Ramos (cell line): ENCODE results near the gene ZNRF2.
"Not testable (repeated sequence)": the region's sequence is repeated elsewhere in the genome, so short reads cannot be mapped to it uniquely, and the experiment has no call there.

Experiments used
- in situ Hi-C: fragments of 300-500 bp; cut with MboI; formaldehyde crosslinking; loops from one replicate; pipeline ENCODE4 v1.14.3; 2022; ENCODE audit warnings: low sequenced_read_pairs; ENCODE audit not compliant: unreplicated experiment

The ZNRF2 gene

DNA sequence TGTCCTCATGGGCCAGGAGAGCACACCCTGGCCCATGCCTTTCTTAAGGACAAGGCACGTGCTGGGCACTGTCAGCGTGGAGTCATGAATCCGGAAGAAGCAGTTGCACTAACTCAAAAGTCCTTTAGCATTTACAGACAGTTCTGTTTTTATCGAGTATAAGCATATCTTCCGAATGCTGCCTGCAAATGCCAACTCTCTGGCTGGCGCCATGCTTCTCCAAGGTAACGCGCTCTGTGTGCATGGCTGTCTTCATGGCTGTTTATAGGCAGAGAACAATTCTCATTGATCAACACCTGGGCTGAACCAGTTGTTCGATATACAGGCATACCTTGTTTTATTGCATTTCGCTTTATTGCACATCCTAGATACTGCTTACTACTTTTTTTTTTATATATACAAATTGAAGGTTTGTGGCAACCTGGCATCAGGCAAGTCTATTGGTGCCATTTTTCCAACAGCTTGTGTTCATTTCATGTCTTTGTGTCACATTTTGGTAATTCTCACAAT, 28.0 kb upstream of the ZNRF2 start:
- in situ Hi-C loops: no loop called here

DNA sequence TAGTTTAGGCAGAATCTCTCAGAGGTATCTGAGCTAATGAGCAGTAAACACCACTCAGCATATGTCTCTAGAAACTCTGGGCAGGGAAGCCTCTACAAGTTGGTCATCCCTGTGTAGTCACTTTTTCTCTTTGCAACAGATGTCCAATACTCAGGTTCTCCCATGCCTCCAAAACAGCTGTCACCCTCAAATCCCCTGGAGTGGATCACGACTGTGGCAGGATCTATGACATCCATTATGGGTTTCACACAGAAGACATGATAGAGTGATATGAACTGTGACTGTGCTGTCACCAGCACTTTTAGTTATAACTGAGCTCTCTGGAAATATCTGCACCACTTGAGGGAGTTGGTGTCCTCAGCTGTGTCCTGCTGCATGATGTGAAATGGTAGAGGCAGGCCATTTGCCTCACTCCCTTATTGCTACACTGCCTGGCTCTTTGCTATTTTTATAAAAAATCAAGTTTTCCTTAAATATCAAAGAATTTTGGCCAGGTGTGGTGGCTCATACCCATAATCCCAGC, 24.1 kb upstream of the ZNRF2 start:
- in situ Hi-C loops: no loop called here

- in situ Hi-C loops: no loop called here
These were observed 21.2 kb upstream of the ZNRF2 start for GRCh38 chr7:30263090-30263710.

- in situ Hi-C loops: no loop called here
These were observed 20.3 kb upstream of the ZNRF2 start for GRCh38 chr7:30264052-30264451.

GRCh38 chr7:30265189-30265588, 19.2 kb upstream of the ZNRF2 start:
- in situ Hi-C loops: not testable (repeated sequence)

DNA sequence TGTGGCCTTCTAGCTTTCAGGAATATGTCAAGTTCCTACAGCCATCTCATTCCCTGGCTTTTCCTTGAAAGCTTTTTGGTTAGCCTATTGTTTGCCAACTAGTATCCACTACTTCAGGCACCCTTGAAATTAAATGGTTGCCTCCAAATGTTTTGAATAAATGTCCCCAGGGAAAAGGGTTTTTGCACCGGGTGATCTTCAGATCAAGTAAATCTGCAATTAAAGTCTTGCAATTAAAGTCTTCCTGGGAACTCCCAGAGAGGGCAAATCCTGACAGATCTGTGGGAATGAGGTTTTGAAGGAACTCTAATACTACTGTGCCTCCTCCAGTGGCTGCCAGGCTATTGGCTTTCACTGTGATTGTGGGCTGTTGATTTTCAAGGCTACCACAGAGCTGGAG, 17.7 kb upstream of the ZNRF2 start:
- in situ Hi-C loops: no loop called here

DNA sequence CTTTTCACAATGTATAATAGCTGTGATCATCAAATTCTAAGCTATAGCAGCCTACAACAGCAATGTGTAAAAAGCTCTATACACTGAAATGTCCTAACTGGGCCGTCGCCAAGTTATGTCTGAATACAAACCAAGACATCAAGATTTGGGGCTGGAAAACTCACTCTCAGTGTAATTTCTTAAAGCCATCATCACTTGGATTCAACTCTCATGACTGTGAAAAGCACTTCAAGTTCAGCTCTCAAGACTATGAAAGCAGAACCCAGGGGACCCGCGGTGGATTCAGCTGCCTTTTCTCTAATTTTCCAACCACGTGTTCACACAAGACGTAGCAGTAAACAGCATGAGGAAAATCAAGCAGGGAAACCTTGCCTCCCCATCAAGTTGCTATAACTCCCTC, 15.8 kb upstream of the ZNRF2 start:
- in situ Hi-C loops: no loop called here

- in situ Hi-C loops: no loop called here
These were observed 14.9 kb upstream of the ZNRF2 start for GRCh38 chr7:30269490-30269889.

GRCh38 chr7:30270921-30271320, 13.5 kb upstream of the ZNRF2 start:
- in situ Hi-C loops: loop anchor here (10.0 kb wide), 1 partner anchor 294 kb away; no protein-coding TSS in a partner anchor

- in situ Hi-C loops: loop anchor here (10.0 kb wide), 1 partner anchor 293 kb away; no protein-coding TSS in a partner anchor
These were observed 12.3 kb upstream of the ZNRF2 start for GRCh38 chr7:30272126-30272525.

DNA sequence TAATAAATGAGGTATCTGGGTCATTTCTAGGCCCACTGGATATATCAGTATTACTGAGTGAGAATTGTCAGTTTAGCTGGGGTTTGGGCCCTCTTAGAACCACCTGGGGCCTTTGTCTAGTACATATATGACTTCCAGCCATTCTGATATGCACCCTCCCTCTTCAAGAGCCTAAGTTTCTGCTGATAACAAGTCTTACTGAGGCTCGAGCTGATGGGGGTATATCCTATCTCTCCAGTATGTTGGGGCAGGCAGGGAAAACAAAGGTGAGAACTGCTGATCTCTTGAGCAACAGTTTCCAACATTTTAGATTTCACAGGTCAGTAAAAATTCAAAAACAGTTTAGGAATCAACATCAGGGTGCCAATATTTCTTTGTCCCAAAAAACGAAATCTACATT, 10.8 kb upstream of the ZNRF2 start:
- in situ Hi-C loops: loop anchor here (10.0 kb wide), 1 partner anchor 291 kb away; no protein-coding TSS in a partner anchor

- in situ Hi-C loops: loop anchor here (10.0 kb wide), 1 partner anchor 290 kb away; no protein-coding TSS in a partner anchor
These were observed 9.8 kb upstream of the ZNRF2 start for GRCh38 chr7:30274641-30275040.

GRCh38 chr7:30276203-30276900, 8.0 kb upstream of the ZNRF2 start:
- in situ Hi-C loops: loop anchor here (10.0 kb wide), 1 partner anchor 288 kb away; no protein-coding TSS in a partner anchor

DNA sequence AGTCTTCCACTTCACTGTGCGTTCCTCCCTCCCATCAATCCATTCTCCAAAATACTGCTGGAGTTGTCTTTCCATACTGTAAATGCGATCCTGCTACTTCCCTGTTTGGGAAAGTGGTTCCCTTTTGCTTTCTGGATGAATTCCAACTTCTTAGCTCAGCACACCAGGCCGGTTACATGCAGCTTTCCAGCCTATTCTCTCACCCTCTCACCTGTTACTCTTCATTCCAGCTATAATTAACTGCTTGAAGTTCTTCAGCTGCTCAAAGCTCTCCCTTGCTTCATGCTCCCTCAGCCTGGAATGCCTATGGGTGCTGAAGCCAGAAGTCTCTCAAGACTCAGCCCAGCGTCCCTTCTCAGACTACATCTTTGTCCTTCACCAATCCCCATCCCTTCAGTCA, 6.0 kb upstream of the ZNRF2 start:
- in situ Hi-C loops: loop anchor here (10.0 kb wide), 1 partner anchor 286 kb away; no protein-coding TSS in a partner anchor

DNA sequence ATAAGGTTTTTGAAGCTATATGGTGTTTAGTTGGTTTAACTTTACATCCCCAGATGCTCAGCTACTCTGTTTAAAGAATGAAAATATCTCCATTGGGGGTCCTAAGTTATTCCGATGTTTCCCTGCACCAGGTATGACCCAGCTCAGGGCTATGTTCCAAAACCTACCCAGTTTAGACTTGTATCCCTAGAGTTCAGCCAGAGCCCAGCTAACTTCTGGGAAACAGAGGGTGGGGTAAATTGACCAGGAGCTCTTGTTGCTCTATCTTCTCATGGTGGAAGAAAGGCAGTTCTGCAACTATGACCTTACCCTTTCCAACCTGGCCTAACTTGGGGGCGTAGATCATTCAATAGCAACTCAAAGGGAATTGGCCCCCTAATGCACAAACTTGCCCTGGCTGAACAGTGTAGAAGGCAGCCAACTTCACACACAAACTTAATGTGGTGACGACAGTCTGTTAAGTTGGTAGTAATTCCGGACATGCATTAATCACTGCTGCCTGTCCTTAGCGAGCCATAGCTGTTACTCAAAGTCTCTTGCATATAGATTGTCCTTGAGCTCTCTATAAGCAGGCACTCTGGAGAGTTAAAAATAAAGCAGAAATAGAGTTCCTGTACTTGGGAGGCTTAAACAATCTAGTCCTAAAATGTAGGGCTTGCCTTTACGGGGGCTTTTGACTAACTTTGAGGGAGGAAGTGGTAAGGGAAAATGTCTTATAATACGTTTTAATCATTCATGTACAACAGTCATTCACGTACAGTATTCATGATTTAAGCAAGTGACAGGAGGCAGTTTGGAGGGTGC, 5.3 kb upstream of the ZNRF2 start:
- in situ Hi-C loops: loop anchor here (10.0 kb wide), 1 partner anchor 286 kb away; no protein-coding TSS in a partner anchor

- in situ Hi-C loops: loop anchor here (10.0 kb wide), 1 partner anchor 285 kb away; no protein-coding TSS in a partner anchor
These were observed 4.8 kb upstream of the ZNRF2 start for GRCh38 chr7:30279653-30279904.

GRCh38 chr7:30280631-30281030, 3.8 kb upstream of the ZNRF2 start:
- in situ Hi-C loops: no loop called here

GRCh38 chr7:30281263-30281662, 3.1 kb upstream of the ZNRF2 start:
- in situ Hi-C loops: no loop called here

DNA sequence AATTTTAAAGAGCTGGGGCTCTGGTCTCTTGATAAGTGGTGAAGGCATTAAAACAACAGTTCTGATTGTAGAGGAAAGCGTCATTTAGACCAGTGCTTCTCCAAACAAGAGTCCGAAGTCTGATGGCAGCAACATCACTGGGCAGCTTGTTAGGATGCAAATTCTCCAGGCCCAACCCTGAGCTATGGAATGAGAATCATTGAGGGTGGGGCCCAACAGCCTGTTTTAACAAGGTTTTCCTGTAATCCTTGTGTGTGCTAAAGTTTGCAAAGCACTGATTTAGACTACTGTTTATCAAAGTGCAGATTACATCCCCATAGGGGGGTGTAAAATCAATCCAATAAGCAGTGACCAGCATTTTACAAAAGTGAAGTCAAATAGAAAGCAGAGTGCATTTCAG, 2.6 kb upstream of the ZNRF2 start:
- in situ Hi-C loops: no loop called here

- in situ Hi-C loops: no loop called here
These were observed 1.7 kb upstream of the ZNRF2 start for GRCh38 chr7:30282735-30283134.
